Measurements from ENCODE around the gene CCK. TPM values are rescaled to one million over a fixed set of nuclear protein-coding genes. Genes with fewer than 3 reads are reported as not detected.

CCK gene
- total and polyA plus RNA-seq, 2 experiments from 2014 or later = 3.1 to 4.2 TPM

DNA sequence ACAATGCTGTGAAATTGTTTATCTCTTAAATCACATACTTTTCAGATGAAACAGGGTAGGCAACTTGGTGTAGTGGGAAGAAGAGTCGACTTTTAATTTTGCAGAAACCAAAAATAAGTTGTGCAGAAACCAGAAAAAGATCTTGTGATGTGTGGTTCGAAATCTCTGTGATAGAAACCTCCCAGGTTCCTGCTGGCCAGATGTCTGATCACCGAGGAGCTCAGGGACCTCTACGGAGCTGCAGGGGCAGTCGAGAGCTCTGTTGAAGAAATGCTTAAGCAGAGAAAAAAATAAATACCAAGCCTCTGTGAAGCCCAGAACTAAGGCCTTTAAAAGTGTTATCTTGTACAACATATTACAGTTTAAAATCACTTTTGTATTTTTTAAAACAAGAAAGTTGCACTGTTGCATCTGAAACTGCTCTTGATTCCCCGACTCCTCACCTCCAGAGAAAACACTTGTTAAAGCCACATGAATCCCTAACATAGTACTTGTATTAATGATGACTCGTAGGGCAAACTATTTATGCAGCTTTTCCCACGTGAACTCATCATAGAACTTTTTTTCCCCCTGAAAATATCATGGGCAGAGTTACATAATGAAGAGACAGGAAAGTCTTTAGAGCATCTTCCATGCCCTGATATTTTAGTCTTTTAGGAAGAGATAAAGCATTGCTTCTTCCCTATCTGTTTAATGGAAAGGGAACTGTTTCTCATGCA lies 51.3 kb downstream of the CCK start (continued):
- TF ChIP-seq ZNF331 (CRISPR knock-in tag; IDR thresholded peaks at IDR 0.05; ENCODE audit: low read depth) (no peak), JUNB (IDR thresholded peaks at IDR 0.05; ENCODE audit: unreplicated experiment) (no peak), ZNF114 (CRISPR knock-in tag; IDR thresholded peaks at IDR 0.05) (no peak)

DNA sequence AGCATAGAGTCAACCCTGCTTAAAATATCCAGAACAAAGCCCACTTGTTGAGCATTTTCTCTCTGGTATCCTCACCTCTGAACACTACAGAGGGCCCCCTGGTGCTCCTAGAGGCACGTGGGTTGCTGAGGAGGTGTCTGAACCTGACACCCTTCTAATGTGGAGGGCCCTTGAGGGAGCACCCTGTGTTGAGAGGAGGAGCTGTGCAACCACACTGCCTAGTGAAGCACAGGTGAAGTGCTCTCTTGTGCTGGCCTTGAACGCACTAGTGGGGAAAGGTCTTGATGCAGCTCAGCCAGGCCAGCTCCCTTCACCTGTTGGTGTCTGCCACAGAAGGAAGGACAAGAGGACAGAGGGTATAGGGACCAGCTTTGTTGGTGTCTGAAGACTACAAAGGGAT lies 51.9 kb downstream of the CCK start:
- H3K4me1 Mint-ChIP-seq = peaks cover 19% of the 10 kb centered on the region
- Histone ChIP-seq H3K4me1 (ENCODE audit: insufficient read depth) (no peaks in the 10 kb centered on the region), H2AFZ (no peak overlapping the region), H3F3A (replicated peaks; ENCODE audit: low read depth) (no peaks in the 10 kb centered on the region), H4K20me1 (replicated peaks; ENCODE audit: insufficient read depth) (0 out of 2 replicates have a peak, but pooled peaks cover 2% of the 10 kb centered on the region), H3K36me3 (ENCODE audit: insufficient read depth) (no peaks in the 10 kb centered on the region), H3K27ac (ENCODE audit: low read depth) (no peak overlapping the region), H3K79me2 (replicated peaks; ENCODE audit: insufficient read depth) (no peaks in the 10 kb centered on the region), H3K27me3 (ENCODE audit: insufficient read depth) (no peaks in the 10 kb centered on the region), H3K4me2 (no peak overlapping the region), H3K9me2 (ENCODE audit: insufficient read depth) (peaks cover 1% of the 10 kb centered on the region; the same call in 1 of the 2 replicates), H3K4me3 (no peak overlapping the region)
- no peaks in the 10 kb centered on the region for H3K9me3 Mint-ChIP-seq
- peak; percentile 80 for ATAC-seq
- TF ChIP-seq CREB1 (CRISPR knock-in tag; IDR thresholded peaks at IDR 0.05; ENCODE audit: low read depth) (no peak), STAT1 (IDR thresholded peaks at IDR 0.05; ENCODE audit: unreplicated experiment) (no peak), ZNF331 (CRISPR knock-in tag; IDR thresholded peaks at IDR 0.05; ENCODE audit: low read depth) (no peak), EZH2 (IDR thresholded peaks at IDR 0.05; ENCODE audit: low read depth, unreplicated experiment) (no peak), JUNB (IDR thresholded peaks at IDR 0.05; ENCODE audit: unreplicated experiment) (no peak), EZH2phosphoT487 (IDR thresholded peaks at IDR 0.05; ENCODE audit: unreplicated experiment) (no peak)
- no peak overlapping the region; the same call in 1 of the 2 replicates for H3K27ac Mint-ChIP-seq
- no peak overlapping the region for H3K4me3 Mint-ChIP-seq
- H3K27me3 Mint-ChIP-seq (ENCODE audit: insufficient read depth, low read depth, poor library complexity) = peaks cover 8% of the 10 kb centered on the region
- H3K36me3 Mint-ChIP-seq (ENCODE audit: low read depth) = peaks cover 17% of the 10 kb centered on the region
- no peak for DNase-seq (ENCODE audit: low spot score)

DNA sequence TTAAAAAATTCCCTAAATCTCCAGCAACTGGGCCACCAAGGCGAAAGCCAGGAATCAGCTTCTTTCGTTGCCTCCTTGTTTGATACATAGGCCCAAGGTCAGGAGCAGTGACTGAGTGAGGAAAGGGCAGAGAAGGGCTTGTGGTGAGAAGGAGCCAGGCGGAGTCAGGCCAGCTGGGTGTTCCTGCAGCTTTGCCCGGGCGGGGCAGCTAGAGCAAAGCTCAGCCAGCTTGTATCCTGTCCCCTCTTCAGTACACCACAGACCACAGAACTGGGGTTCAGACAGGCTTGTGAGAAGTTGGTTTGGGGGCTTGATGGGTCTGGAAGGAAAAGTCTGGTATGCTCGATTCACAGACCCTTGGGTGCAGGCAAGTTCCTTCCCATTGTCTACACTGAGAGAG lies 52.6 kb downstream of the CCK start:
- peaks cover 4% of the 10 kb centered on the region; the same call in 1 of the 2 replicates for H3K9me2 ChIP-seq (ENCODE audit: insufficient read depth)
- ATAC-seq = peak; percentile 21; the same call in 2 of the 3 replicates
- Mint-ChIP-seq H3K27ac (no peak overlapping the region), H3K27me3 (ENCODE audit: insufficient read depth, low read depth, poor library complexity) (peaks cover 8% of the 10 kb centered on the region), H3K36me3 (ENCODE audit: low read depth) (peaks cover 22% of the 10 kb centered on the region), H3K4me1 (peaks cover 19% of the 10 kb centered on the region), H3K9me3 (no peaks in the 10 kb centered on the region), H3K4me3 (no peak overlapping the region)
- no peak overlapping the region for H3K4me2 ChIP-seq
- no peak for DNase-seq (ENCODE audit: low spot score)
- H3K4me3 ChIP-seq = no peak overlapping the region
- H2AFZ ChIP-seq = no peak overlapping the region
- no peak overlapping the region for H3K27ac ChIP-seq (ENCODE audit: low read depth)
- no peaks in the 10 kb centered on the region for H3K79me2 ChIP-seq (replicated peaks; ENCODE audit: insufficient read depth)
- no peaks in the 10 kb centered on the region for H3K27me3 ChIP-seq (ENCODE audit: insufficient read depth)
- no peaks in the 10 kb centered on the region for H3F3A ChIP-seq (replicated peaks; ENCODE audit: low read depth)
- TF ChIP-seq ZNF331 (CRISPR knock-in tag; IDR thresholded peaks at IDR 0.05; ENCODE audit: low read depth) (no peak), EZH2phosphoT487 (IDR thresholded peaks at IDR 0.05; ENCODE audit: unreplicated experiment) (no peak), ZNF114 (CRISPR knock-in tag; IDR thresholded peaks at IDR 0.05) (no peak), NANOG (IDR thresholded peaks at IDR 0.05; ENCODE audit: borderline replicate concordance) (no peak), JUNB (IDR thresholded peaks at IDR 0.05; ENCODE audit: unreplicated experiment) (no peak)
- H4K20me1 ChIP-seq (replicated peaks; ENCODE audit: insufficient read depth) = 0 out of 2 replicates have a peak, but pooled peaks cover 2% of the 10 kb centered on the region
- no peaks in the 10 kb centered on the region for H3K4me1 ChIP-seq (ENCODE audit: insufficient read depth)
- no peaks in the 10 kb centered on the region for H3K36me3 ChIP-seq (ENCODE audit: insufficient read depth)

Data from GM23338 (cell line).